Endothelial cell of hepatic sinusoid (primary cell): ENCODE measurements around the gene ESRRG.

Experiments
- in situ Hi-C: cut with HindIII; loops from 2 replicates; pipeline ENCODE4 v1.10.0; 2017; ENCODE audit warnings: low sequenced_read_pairs

The ESRRG gene

DNA sequence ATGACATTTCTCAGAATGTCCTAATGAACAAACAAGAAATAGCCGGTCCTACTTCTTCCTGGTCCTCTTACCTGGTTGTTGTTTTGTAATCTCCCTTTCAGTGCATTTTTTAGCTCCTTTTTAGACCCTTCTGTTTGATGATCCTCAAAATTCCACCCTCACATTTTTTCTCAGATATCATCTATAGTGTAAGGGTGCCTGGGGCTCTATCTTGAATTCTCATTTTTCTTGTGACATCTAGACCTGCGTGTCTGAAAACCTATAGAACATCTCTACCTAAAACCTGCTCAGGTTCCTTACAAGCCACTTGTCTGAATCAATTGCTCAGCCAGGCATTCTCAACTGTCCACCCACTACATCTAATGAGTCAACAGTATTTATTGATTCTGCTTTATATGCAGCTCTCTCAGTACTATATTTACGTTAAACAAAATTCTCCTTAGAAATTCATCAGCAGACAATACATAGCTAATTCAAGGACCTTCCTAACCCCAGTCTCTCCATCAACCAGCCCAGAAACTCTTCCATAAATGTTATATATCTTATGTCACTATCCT is 263.5 kb downstream of the ESRRG start:
- in situ Hi-C loops: no loop called here

DNA sequence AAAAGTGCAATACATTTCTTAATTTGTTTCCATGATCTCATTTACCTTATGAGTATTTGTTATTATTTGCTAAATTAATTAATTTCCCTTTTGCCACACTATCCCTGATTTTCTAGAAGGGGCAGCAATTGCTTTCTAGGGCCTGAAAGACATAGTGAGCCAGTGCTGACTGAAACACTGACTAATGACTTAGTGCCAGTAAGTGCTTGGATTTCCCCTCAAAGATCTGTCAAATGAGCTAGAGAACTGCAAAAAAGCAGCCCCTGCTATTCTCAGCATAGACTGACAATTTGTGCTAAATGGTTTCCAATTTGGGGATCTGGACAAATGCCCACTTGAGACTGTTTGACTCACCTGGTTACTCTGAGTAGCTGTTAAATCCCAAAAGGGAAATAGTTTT is 264.4 kb downstream of the ESRRG start:
- in situ Hi-C loops: no loop called here

DNA sequence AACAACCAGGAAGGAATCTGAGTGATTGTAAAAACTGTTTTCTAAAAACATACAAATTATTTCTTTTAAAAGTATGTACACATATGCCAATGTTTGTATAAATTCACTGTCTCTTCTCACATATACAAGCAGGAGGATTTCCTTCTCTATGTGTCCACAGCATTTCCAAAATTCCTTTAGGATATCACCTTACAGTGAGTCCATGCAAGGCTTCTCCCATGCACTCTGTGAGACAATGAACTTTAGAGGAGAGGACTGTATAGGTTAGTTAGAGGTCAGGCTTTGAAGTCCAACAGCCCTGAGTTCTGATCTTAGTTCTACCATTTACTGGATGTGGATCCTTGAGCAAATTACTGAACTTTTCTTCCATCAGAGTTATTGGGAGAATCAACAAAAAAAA is 265.9 kb downstream of the ESRRG start:
- in situ Hi-C loops: no loop called here

DNA sequence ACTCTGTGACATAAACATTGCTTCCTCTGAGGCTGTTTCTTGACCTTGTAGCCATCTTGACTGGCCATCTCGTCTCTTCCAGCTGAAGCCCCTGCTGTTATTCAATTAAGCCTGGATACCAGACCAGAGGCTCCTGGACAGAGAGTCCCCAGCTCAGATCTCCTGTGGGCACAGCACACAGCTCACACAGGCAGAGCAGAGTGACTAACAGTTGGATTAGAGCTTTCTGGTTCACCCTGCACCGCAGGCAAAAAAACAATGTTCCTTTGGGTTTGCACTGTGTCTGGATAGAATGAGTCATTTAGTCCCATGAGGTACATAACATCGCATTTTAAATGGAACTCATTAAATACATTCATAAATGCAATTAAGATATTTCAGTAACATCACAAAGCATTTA is 266.5 kb downstream of the ESRRG start:
- in situ Hi-C loops: no loop called here

DNA sequence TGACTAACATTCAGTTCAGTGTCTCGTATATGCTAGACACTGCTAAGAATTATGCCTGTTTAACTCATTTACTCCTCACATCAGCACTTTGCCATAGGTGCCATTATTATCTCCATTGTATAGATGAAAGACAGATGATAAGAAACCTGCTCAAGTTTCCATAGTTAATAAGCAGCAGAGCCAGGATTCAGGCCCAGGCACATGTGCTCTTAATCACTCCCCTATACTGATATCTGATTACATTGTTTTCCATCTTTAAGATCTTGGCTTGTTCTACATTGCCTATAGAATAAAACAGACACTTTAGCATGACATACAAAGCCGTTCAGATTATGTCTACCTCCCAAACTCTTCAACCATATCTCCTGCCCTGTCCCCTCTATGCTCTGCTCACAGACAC is 269.5 kb downstream of the ESRRG start:
- in situ Hi-C loops: no loop called here
